ENCODE measurements around the gene EOLA2.

Gene EOLA2

DNA sequence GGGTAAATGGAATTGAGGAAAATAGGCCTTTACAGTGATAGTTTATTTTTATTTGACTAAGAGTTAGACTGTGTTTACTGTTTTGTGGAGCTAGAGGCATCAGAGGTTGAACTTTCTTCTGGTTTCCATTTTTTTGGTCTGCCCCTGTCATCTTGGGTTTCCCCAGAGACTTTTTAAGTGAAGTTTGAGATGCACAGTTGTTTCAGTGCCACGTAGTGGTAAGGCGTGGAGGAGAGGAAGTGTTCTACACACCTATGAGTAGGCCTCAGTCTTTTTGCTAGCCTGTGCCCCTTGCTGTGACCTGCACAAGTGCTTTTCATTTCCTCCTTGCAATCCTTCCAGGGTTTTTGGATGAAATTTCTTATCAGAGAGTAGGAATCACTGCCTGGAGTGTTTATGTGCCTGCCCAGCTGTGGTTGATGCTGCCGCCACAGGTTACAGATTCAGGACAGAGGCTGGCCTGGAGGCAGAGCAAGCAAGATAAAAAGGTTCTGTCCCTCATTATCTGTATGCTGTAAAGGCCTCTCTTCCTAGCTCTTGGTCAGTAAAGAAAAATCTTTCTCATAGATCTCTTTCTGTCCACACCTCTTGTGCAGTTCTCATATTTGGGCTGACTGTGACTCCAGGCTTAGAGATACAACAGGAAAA is 21.4 kb downstream of the EOLA2 start:
- Mint-ChIP-seq H3K4me3 (no peak overlapping the region), H3K27me3 (ENCODE audit: low read depth) (no peaks in the 10 kb centered on the region), H3K36me3 (ENCODE audit: low read depth) (no peaks in the 10 kb centered on the region), H3K4me1 (no peaks in the 10 kb centered on the region), H3K27ac (no peak overlapping the region), H3K9me3 (peaks cover 16% of the 10 kb centered on the region)
- TF ChIP-seq, protein P1, sequence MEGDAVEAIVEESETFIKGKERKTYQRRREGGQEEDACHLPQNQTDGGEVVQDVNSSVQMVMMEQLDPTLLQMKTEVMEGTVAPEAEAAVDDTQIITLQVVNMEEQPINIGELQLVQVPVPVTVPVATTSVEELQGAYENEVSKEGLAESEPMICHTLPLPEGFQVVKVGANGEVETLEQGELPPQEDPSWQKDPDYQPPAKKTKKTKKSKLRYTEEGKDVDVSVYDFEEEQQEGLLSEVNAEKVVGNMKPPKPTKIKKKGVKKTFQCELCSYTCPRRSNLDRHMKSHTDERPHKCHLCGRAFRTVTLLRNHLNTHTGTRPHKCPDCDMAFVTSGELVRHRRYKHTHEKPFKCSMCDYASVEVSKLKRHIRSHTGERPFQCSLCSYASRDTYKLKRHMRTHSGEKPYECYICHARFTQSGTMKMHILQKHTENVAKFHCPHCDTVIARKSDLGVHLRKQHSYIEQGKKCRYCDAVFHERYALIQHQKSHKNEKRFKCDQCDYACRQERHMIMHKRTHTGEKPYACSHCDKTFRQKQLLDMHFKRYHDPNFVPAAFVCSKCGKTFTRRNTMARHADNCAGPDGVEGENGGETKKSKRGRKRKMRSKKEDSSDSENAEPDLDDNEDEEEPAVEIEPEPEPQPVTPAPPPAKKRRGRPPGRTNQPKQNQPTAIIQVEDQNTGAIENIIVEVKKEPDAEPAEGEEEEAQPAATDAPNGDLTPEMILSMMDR (IDR thresholded peaks at IDR 0.05; ENCODE audit: unreplicated experiment in 3 of 3) = no peak

DNA sequence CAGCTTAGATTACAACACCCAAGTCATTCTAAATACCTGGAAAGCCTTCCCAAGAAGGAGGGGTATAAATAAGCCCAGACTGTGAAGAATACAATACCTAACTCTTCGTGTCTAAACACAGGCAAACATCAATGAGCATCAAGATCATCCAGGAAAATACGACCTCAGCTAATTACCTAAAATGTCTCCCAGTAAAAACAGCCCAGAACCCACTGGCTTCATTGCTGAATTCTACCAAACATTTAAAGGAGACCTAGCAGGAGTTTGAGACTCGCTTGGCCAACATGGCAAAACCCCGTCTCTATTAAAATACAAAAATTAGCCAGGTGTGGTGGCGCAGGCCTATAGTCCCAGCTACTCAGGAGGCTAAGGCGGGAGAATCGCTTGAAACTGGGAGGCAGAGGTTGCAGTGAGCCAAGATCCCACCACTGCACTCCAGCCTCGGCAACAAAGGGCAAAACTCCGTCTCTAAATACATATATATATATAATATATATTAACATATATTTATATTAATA is 28.1 kb downstream of the EOLA2 start:
- Mint-ChIP-seq H3K27me3 (ENCODE audit: low read depth) (no peaks in the 10 kb centered on the region), H3K27ac (no peak overlapping the region), H3K36me3 (ENCODE audit: low read depth) (no peaks in the 10 kb centered on the region), H3K4me1 (no peaks in the 10 kb centered on the region), H3K4me3 (no peak overlapping the region), H3K9me3 (peaks cover 16% of the 10 kb centered on the region)
- TF ChIP-seq, protein P1 (IDR thresholded peaks at IDR 0.05; ENCODE audit: unreplicated experiment in 3 of 3) = no peak

DNA sequence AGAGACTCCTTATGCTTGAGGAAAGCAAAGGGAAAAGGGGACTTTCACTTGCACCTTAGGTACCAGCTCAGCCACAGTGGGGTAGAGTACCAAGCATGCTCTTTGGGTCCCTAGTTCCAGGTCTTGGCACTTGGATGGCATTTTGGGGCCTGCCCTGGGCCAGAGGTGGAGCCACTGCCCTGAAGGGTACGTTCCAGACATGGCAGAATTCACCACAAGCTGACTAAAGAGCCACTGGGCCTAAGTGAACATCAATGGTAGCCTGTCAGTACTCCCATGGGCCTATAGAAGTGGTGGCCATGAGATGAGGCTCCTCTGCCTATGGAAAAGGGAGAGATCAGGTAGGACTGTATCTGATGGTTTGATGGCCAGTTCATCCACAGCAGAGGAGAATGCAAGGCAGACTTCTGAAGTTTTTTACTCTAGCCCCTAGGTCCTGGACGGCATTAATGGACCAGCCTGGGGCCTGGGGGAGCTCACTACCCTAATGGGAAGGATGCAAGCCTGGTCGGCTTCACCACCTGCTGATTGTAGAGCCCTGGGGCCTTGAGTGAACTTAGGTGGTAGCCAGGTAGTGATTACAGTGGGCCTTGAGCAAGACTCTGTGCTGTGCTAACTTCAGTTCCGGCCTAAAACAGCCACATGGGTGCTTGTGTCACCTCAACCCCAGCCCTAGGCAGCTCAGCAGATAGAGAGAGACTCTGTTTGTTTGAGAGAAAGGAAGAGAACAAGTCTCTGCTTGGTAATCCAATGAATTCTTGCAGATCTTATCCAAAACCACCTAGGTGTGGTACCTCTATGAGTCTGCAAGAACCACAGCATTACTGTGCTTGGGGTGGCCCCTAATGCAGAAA is 28.7 kb downstream of the EOLA2 start:
- Mint-ChIP-seq H3K36me3 (ENCODE audit: low read depth) (no peaks in the 10 kb centered on the region), H3K27ac (no peak overlapping the region), H3K4me3 (no peak overlapping the region), H3K4me1 (no peaks in the 10 kb centered on the region), H3K27me3 (ENCODE audit: low read depth) (no peaks in the 10 kb centered on the region), H3K9me3 (peaks cover 16% of the 10 kb centered on the region)
- TF ChIP-seq, protein P1 (IDR thresholded peaks at IDR 0.05; ENCODE audit: unreplicated experiment in 3 of 3) = no peak

DNA sequence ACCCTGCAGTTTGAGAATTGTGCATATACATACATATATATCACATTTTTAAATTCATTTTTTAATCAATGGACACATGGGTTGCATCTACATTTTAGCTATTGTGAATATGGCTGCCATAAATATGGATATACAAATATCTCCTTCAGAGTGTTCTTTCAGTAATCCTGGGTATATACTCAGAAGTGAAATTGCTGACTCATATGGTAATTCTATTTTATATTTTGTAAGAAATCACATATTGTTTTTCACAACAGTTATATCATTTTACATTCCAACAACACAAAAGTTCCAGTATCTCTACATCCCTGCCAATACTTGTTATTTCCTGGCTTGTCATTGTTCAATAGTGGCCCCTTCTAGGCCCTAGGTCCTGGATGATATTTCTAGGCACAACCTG is 29.6 kb downstream of the EOLA2 start:
- no peak overlapping the region for H3K27ac Mint-ChIP-seq
- no peaks in the 10 kb centered on the region for H3K4me1 Mint-ChIP-seq
- no peaks in the 10 kb centered on the region for H3K36me3 Mint-ChIP-seq (ENCODE audit: low read depth)
- H3K4me3 Mint-ChIP-seq = no peak overlapping the region
- no peaks in the 10 kb centered on the region for H3K27me3 Mint-ChIP-seq (ENCODE audit: low read depth)
- H3K9me3 Mint-ChIP-seq = peaks cover 13% of the 10 kb centered on the region
- TF ChIP-seq, protein P1 (IDR thresholded peaks at IDR 0.05; ENCODE audit: unreplicated experiment in 3 of 3) = no peak

DNA sequence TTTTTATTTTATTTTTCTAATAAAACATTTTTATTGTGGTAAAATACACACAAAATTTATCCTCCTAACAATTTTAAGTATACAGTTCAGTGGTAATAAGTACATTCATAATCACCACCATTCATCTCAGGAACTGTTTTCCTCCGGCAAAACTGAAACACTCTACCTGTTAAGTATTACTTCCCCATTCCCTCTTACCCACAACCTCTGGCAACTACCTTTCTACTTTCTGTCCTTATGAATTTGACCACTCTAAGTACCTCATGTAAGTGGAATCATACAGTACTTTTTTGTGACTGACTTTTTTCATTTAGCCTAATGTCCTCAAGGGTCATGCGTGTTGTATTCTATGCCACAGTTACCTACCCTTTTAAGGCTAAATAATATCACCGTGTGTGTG is 30.0 kb downstream of the EOLA2 start:
- H3K27me3 Mint-ChIP-seq (ENCODE audit: low read depth) = no peaks in the 10 kb centered on the region

More for the DNA sequence above, 30.0 kb downstream of the EOLA2 start:
- Mint-ChIP-seq H3K4me1 (no peaks in the 10 kb centered on the region), H3K9me3 (peaks cover 10% of the 10 kb centered on the region), H3K36me3 (ENCODE audit: low read depth) (no peaks in the 10 kb centered on the region), H3K4me3 (no peak overlapping the region), H3K27ac (no peak overlapping the region)
- TF ChIP-seq, protein P1 (IDR thresholded peaks at IDR 0.05; ENCODE audit: unreplicated experiment in 3 of 3) = no peak

Data from nephron (organoid).